ENCODE measurements around the gene PCBP3. TPM values are rescaled to one million over a fixed set of nuclear protein-coding genes. Genes with fewer than 3 reads are reported as not detected.

Gene PCBP3
- total RNA-seq, 2 experiments from 2014 or later = 1.9 to 2.2 TPM

DNA sequence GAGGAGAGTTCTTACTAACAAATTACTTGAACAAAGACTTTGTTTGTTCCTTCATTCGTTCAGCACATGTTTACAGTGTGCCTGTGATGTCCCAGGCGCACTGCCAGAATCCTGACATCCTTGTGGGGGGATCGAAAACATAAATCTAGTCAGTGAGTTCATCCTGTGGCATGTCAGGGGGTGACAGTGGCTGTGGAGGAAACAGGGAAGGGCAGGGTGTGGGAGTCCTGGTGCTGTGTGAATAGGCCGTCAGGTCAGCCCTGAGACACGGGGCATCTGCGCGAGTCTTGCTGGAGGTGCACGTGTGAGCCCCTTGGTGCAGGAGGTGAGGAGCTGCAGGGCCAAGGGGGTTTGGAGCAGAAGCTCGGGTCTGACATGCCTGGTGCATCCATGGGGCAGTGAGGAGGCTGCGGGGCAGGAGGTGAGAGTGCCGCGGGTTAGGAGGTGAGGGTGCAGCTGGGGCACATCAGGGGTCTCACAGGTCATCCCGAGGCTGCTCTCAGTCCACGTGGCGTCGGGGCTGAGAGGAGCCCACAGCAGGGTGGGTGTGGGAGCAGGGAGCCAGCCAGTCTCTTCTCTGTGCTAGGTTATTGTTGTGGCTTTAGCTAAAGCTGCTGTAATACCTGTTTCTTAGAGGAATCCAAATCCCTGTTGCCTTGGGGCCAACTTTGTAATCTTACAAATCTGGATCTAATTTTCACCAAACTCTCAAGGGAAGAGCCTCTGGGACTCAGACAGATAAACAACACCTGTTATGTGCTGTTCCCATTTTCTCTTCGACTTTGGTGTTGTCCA lies 93.4 kb downstream of the PCBP3 start:
- POLR2A ChIA-PET = no interaction called here

DNA sequence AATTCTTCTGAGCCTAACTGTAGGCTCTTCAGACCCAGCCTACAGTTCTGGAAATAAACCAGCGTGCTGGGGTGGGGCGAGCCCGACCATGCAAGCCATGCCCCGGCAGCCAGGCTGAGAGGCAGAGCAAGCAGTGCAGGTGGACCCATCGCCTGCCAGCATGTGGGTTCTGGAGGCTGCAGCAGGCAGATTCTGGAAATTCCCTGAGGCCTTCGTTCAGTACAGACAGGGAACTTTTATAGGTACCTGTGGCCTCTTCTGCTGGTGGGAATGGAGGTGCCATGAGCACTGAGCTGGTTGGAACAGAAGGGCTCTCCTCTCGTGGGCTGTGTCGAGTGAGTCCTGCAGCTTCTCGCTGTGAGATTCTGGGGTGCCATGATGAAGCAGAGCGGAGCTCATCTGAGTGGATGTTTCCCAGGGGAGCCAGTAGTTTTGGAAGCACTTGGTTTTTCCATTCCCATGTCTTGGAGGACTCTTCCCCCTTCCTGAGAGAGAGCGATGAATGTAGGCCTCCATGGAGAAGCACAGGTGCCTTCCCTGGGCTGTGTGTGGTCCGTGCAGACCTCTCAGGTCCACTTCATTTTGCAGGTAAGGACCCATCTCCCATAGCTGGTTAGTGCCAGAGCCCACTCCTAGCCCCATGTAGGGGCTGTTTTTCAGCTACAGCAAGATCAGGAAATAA lies 94.1 kb downstream of the PCBP3 start:
- no peak for ATAC-seq
- ChIA-PET POLR2A (no interaction called here), CTCF (interaction anchor here (1.0 kb wide), 1 partner anchor 13 kb away, joined by 5 read pairs; no protein-coding TSS in a partner anchor)
- Mint-ChIP-seq H3K27ac (peak overlapping the region; percentile 64), H3K4me3 (no peak overlapping the region), H3K9me3 (no peaks in the 10 kb centered on the region), H3K27me3 (no peaks in the 10 kb centered on the region), H3K4me1 (ENCODE audit: low read depth) (peaks cover 15% of the 10 kb centered on the region), H3K36me3 (ENCODE audit: low read depth) (no peaks in the 10 kb centered on the region)
- TF ChIP-seq, protein P1, sequence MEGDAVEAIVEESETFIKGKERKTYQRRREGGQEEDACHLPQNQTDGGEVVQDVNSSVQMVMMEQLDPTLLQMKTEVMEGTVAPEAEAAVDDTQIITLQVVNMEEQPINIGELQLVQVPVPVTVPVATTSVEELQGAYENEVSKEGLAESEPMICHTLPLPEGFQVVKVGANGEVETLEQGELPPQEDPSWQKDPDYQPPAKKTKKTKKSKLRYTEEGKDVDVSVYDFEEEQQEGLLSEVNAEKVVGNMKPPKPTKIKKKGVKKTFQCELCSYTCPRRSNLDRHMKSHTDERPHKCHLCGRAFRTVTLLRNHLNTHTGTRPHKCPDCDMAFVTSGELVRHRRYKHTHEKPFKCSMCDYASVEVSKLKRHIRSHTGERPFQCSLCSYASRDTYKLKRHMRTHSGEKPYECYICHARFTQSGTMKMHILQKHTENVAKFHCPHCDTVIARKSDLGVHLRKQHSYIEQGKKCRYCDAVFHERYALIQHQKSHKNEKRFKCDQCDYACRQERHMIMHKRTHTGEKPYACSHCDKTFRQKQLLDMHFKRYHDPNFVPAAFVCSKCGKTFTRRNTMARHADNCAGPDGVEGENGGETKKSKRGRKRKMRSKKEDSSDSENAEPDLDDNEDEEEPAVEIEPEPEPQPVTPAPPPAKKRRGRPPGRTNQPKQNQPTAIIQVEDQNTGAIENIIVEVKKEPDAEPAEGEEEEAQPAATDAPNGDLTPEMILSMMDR (IDR thresholded peaks at IDR 0.05) = no peak
- DNase-seq = no peak
- intact Hi-C loops (cut with micrococcal nuclease) = no loop called here

More for the DNA sequence above, 93.4 kb downstream of the PCBP3 start:
- intact Hi-C loops (cut with micrococcal nuclease) = no loop called here
- Mint-ChIP-seq H3K27ac (no peak overlapping the region), H3K4me1 (ENCODE audit: low read depth) (peaks cover 9% of the 10 kb centered on the region), H3K4me3 (no peak overlapping the region), H3K36me3 (ENCODE audit: low read depth) (no peaks in the 10 kb centered on the region), H3K27me3 (no peaks in the 10 kb centered on the region), H3K9me3 (no peaks in the 10 kb centered on the region)
- ATAC-seq (no peak), DNase-seq (no peak)
- TF ChIP-seq, protein P1 (IDR thresholded peaks at IDR 0.05) = no peak
- CTCF ChIA-PET = interaction anchor here (1.0 to 1.3 kb wide), 2 partner anchors 7 to 14 kb away, joined by 3 to 5 read pairs; no protein-coding TSS in a partner anchor

DNA sequence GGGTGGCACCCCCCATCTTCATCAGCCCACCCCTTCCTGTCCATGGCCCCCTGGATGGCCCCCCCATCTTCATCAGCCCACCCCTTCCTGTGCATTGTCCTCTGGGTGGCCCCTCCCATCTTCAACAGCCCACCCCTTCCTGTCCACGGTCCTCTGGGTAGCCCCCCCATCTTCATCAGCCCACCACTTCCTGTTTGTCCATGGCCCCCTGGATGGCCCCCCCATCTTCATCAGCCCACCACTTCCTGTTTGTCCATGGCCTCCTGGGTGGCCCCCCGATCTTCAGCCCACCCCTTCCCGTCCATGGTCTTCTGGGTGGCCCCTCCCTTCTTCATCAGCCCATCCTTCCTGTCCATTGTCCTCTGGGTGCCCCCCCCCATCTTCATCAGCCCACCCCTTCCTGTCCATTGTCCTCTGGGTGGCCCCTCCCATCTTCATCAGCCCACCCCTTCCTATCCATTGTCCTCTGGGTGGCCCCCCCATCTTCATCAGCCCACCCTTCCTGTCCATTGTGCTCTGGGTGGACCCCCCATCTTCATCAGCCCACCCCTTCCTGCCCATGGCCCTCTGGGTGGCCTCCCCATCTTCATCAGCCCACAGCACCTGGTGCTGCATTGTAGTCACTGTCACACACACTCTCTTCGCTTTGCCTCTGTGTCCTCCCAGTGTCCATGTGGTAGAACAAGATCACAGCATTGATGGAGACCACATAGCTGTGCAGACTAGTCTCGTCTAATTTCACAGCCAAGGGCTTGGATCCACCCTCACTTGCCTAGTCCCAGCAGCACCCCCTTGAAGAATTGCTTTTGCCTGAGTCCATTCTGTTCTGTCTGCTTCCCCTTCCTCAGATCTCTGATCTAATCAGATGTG lies 95.9 kb downstream of the PCBP3 start:
- intact Hi-C loops (cut with micrococcal nuclease) = no loop called here
- H3K27ac Mint-ChIP-seq = no peak overlapping the region
- ATAC-seq (peak; percentile 71), DNase-seq (peak; percentile 63)
- POLR2A ChIA-PET = interaction anchor here (0.6 to 1.4 kb wide), 2 partner anchors 8 to 9 kb away, joined by 3 to 5 read pairs; no protein-coding TSS in a partner anchor
- CTCF ChIA-PET = no interaction called here
- H3K36me3 Mint-ChIP-seq (ENCODE audit: low read depth) = no peaks in the 10 kb centered on the region
- H3K4me1 Mint-ChIP-seq (ENCODE audit: low read depth) = peaks cover 15% of the 10 kb centered on the region
- H3K9me3 Mint-ChIP-seq = no peaks in the 10 kb centered on the region
- H3K4me3 Mint-ChIP-seq = no peak overlapping the region
- TF ChIP-seq, protein P1 (IDR thresholded peaks at IDR 0.05) = no peak
- H3K27me3 Mint-ChIP-seq = no peaks in the 10 kb centered on the region

DNA sequence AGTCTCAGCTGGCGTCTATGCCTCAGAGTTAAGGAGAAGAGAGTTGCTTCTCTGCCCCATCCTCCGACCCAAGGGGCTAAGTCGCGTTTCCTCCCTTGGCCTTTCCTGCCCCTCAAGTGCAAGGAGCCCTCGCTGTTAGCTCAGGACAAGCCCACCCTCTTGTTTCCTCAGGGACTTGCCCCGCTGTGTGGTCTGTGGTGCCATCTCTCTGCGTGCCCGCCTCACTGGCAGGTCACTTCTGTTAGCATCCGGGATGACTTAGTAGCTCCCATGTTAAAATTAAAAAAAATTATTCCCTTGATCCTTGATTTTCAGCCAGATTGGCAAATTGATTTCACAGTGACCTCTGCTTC lies 96.5 kb downstream of the PCBP3 start:
- H3K36me3 Mint-ChIP-seq (ENCODE audit: low read depth) = no peaks in the 10 kb centered on the region
- no peak for DNase-seq
- H3K27ac Mint-ChIP-seq = no peak overlapping the region
- H3K27me3 Mint-ChIP-seq = no peaks in the 10 kb centered on the region
- POLR2A ChIA-PET = interaction anchor here (1.4 kb wide), 1 partner anchor 9 kb away, joined by 5 read pairs; no protein-coding TSS in a partner anchor
- peaks cover 15% of the 10 kb centered on the region for H3K4me1 Mint-ChIP-seq (ENCODE audit: low read depth)
- no peak overlapping the region for H3K4me3 Mint-ChIP-seq
- intact Hi-C loops (cut with micrococcal nuclease) = no loop called here
- CTCF ChIA-PET = interaction anchor here (1.4 kb wide), 1 partner anchor 81 kb away, joined by 4 read pairs; no protein-coding TSS in a partner anchor
- no peak for ATAC-seq
- H3K9me3 Mint-ChIP-seq = no peaks in the 10 kb centered on the region
- TF ChIP-seq, protein P1 (IDR thresholded peaks at IDR 0.05) = no peak
